Measurements from ENCODE around the gene PLD4. TPM values are rescaled to one million over a fixed set of nuclear protein-coding genes. Genes with fewer than 3 reads are reported as not detected.
"Not testable (repeated sequence)": the region's sequence is repeated elsewhere in the genome, so short reads cannot be mapped to it uniquely, and the experiment has no call there.

The PLD4 gene
- total and polyA plus RNA-seq, 4 experiments from 2014 or later, result 0.68 TPM; not detected in 3

- intact Hi-C loops (cut with micrococcal nuclease); H3K27ac ChIP-seq (ENCODE audit: low read depth, low read length); H3K27ac Mint-ChIP-seq; H3K4me3 ChIP-seq (ENCODE audit: low read length in 2 of 2); H3K27me3 ChIP-seq (ENCODE audit: insufficient read depth, low read length); POLR2A ChIA-PET (ENCODE audit: partially characterized antibody); H3K4me3 Mint-ChIP-seq; DNase-seq; H3K9me3 ChIP-seq (ENCODE audit: control insufficient read depth in 1 of 2, low read length in 2 of 2); H3K4me1 ChIP-seq (ENCODE audit: insufficient read depth, low read length); H3K36me3 Mint-ChIP-seq; H3K4me1 Mint-ChIP-seq; H3K9me3 Mint-ChIP-seq; H3K36me3 ChIP-seq (ENCODE audit: insufficient read depth, low read length): not testable (repeated sequence)
- CTCF ChIA-PET (ENCODE audit: partially characterized antibody), result interaction anchor here (1.7 kb wide), 1 partner anchor 10 kb away, joined by 5 read pairs; no protein-coding TSS in a partner anchor
- H3K27me3 Mint-ChIP-seq, result peaks cover 22 to 30% of the 10 kb centered on the region in 2 donors
Observed at GRCh38 chr14:104904650-104905578, 19.8 kb upstream of the PLD4 start.

DNA sequence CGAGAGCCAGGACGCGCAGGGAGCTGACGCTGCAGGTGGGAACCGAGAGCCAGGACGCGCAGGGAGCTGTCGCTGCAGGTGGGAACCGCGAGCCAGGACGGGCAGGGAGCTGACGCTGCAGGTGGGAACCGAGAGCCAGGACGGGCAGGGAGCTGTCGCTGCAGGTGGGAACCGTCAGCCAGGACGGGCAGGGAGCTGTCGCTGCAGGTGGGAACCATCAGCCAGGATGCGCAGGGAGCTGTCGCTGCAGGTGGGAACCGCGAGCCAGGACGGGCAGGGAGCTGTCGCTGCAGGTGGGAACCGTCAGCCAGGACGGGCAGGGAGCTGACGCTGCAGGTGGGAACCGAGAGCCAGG, 19.1 kb upstream of the PLD4 start:
- H3K36me3 Mint-ChIP-seq; intact Hi-C loops (cut with micrococcal nuclease); H3K4me1 Mint-ChIP-seq; H3K9me3 ChIP-seq (ENCODE audit: control insufficient read depth in 1 of 2, low read length in 2 of 2); H3K27me3 ChIP-seq (ENCODE audit: insufficient read depth, low read length); H3K4me1 ChIP-seq (ENCODE audit: insufficient read depth, low read length); H3K27ac ChIP-seq (ENCODE audit: low read depth, low read length); H3K27ac Mint-ChIP-seq; POLR2A ChIA-PET (ENCODE audit: partially characterized antibody); H3K4me3 ChIP-seq (ENCODE audit: low read length in 2 of 2); H3K4me3 Mint-ChIP-seq; H3K36me3 ChIP-seq (ENCODE audit: insufficient read depth, low read length); H3K9me3 Mint-ChIP-seq; DNase-seq: not testable (repeated sequence)
- CTCF ChIA-PET (ENCODE audit: partially characterized antibody), result interaction anchor here (1.7 kb wide), 1 partner anchor 11 kb away, joined by 5 read pairs; no protein-coding TSS in a partner anchor
- peaks cover 28 to 35% of the 10 kb centered on the region in 2 donors for H3K27me3 Mint-ChIP-seq

- intact Hi-C loops (cut with micrococcal nuclease), result no loop called here
- Histone ChIP-seq H3K9me3 (ENCODE audit: control insufficient read depth in 1 of 2, low read length in 2 of 2) (no peaks in the 10 kb centered on the region), H3K27me3 (ENCODE audit: insufficient read depth, low read length) (peaks cover 5% of the 10 kb centered on the region), H3K4me3 (ENCODE audit: low read length in 2 of 2) (no peak overlapping the region), H3K27ac (ENCODE audit: low read depth, low read length) (no peak overlapping the region), H3K36me3 (ENCODE audit: insufficient read depth, low read length) (no peaks in the 10 kb centered on the region), H3K4me1 (ENCODE audit: insufficient read depth, low read length) (no peaks in the 10 kb centered on the region)
- H3K9me3 Mint-ChIP-seq, result peaks cover 0 to 21% (median 15%) of the 10 kb centered on the region in 8 donors
- DNase-seq, result no peak
- peaks cover 37 to 38% of the 10 kb centered on the region in 2 donors for H3K27me3 Mint-ChIP-seq
- ChIA-PET POLR2A (ENCODE audit: partially characterized antibody) (no interaction called here), CTCF (ENCODE audit: partially characterized antibody) (no interaction called here)
- no peaks in the 10 kb centered on the region for H3K4me1 Mint-ChIP-seq
- peak overlapping the region in 1 of 7 donors; percentile 8 for H3K27ac Mint-ChIP-seq
- H3K36me3 Mint-ChIP-seq, result no peaks in the 10 kb centered on the region
- no peak overlapping the region for H3K4me3 Mint-ChIP-seq
Observed at GRCh38 chr14:104908303-104908702, 16.4 kb upstream of the PLD4 start.

DNA sequence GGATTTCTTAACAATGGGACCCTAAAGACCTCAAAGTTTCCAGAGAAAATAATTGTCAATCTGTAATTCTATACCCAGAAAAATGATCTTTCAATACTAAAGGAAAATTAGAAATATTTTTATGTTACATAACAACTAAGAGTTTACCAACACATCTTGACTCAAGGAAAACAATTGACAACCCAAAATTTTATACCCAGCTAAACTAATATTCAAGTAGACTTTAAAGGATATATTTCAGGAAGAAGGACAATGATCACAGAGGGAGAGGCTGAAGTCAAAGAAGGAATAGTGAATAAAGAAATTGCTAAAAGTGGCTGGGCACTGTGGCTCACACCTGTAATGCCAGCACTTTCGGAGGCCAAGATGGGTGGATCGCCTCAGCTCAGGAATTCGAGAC, 12.6 kb upstream of the PLD4 start:
- CTCF ChIA-PET (ENCODE audit: partially characterized antibody), result no interaction called here
- Histone ChIP-seq H3K27me3 (ENCODE audit: insufficient read depth, low read length) (no peaks in the 10 kb centered on the region), H3K4me1 (ENCODE audit: insufficient read depth, low read length) (no peaks in the 10 kb centered on the region), H3K36me3 (ENCODE audit: insufficient read depth, low read length) (no peaks in the 10 kb centered on the region), H3K27ac (ENCODE audit: low read depth, low read length) (no peak overlapping the region), H3K4me3 (ENCODE audit: low read length in 2 of 2) (no peak overlapping the region), H3K9me3 (ENCODE audit: control insufficient read depth in 1 of 2, low read length in 2 of 2) (no peaks in the 10 kb centered on the region)
- Mint-ChIP-seq H3K9me3 (peaks cover 0 to 23% (median 16%) of the 10 kb centered on the region in 8 donors), H3K27me3 (peaks cover 33 to 38% of the 10 kb centered on the region in 2 donors), H3K4me1 (no peaks in the 10 kb centered on the region), H3K4me3 (no peak overlapping the region), H3K36me3 (no peaks in the 10 kb centered on the region), H3K27ac (no peak overlapping the region)
- POLR2A ChIA-PET (ENCODE audit: partially characterized antibody), result no interaction called here
- no peak for DNase-seq
- intact Hi-C loops (cut with micrococcal nuclease), result no loop called here

GRCh38 chr14:104913435-104913834, 11.2 kb upstream of the PLD4 start:
- Mint-ChIP-seq H3K4me1 (no peaks in the 10 kb centered on the region), H3K27me3 (peaks cover 28 to 29% of the 10 kb centered on the region in 2 donors), H3K27ac (no peak overlapping the region), H3K36me3 (no peaks in the 10 kb centered on the region), H3K9me3 (peaks cover 0 to 23% (median 14%) of the 10 kb centered on the region in 8 donors), H3K4me3 (no peak overlapping the region)
- no peaks in the 10 kb centered on the region for H3K27me3 ChIP-seq (ENCODE audit: insufficient read depth, low read length)
- POLR2A ChIA-PET (ENCODE audit: partially characterized antibody), result no interaction called here
- no peaks in the 10 kb centered on the region for H3K36me3 ChIP-seq (ENCODE audit: insufficient read depth, low read length)
- CTCF ChIA-PET (ENCODE audit: partially characterized antibody), result no interaction called here
- H3K27ac ChIP-seq (ENCODE audit: low read depth, low read length), result no peak overlapping the region
- no peaks in the 10 kb centered on the region for H3K9me3 ChIP-seq (ENCODE audit: control insufficient read depth in 1 of 2, low read length in 2 of 2)
- no peak for DNase-seq
- H3K4me1 ChIP-seq (ENCODE audit: insufficient read depth, low read length), result no peaks in the 10 kb centered on the region
- no peak overlapping the region for H3K4me3 ChIP-seq (ENCODE audit: low read length in 2 of 2)
- intact Hi-C loops (cut with micrococcal nuclease), result no loop called here

DNA sequence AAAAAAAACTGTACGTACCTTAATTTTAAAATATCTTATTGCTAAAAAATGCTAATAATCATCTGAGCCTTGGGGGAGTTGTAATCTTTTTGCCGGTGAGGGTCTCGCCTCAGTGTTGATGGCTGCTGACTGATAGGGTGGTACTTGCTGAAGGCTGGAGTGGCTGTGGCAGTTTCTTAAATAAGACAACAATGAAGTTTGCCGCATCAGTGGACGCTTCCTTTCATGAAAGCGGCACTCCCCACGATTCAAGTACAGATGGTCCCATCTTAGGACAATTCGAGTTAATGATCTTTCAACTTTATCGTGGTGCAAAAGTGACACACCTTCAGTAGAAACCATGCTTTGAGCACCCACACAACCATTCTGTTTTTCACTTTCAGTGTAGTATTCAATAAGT, 7.6 kb upstream of the PLD4 start:
- no peaks in the 10 kb centered on the region for H3K4me1 Mint-ChIP-seq
- no peaks in the 10 kb centered on the region for H3K36me3 Mint-ChIP-seq
- Histone ChIP-seq H3K36me3 (ENCODE audit: insufficient read depth, low read length) (no peaks in the 10 kb centered on the region), H3K4me1 (ENCODE audit: insufficient read depth, low read length) (no peaks in the 10 kb centered on the region), H3K9me3 (ENCODE audit: control insufficient read depth in 1 of 2, low read length in 2 of 2) (no peaks in the 10 kb centered on the region), H3K4me3 (ENCODE audit: low read length in 2 of 2) (no peak overlapping the region), H3K27ac (ENCODE audit: low read depth, low read length) (no peak overlapping the region), H3K27me3 (ENCODE audit: insufficient read depth, low read length) (no peaks in the 10 kb centered on the region)
- CTCF ChIA-PET (ENCODE audit: partially characterized antibody), result interaction anchor here (1.3 kb wide), 1 partner anchor 21 kb away, joined by 3 read pairs; no protein-coding TSS in a partner anchor
- no peak for DNase-seq
- H3K4me3 Mint-ChIP-seq, result no peak overlapping the region
- peaks cover 0 to 7% (median 1%) of the 10 kb centered on the region in 8 donors for H3K9me3 Mint-ChIP-seq
- POLR2A ChIA-PET (ENCODE audit: partially characterized antibody), result no interaction called here
- H3K27me3 Mint-ChIP-seq, result peaks cover 16 to 18% of the 10 kb centered on the region in 2 donors
- intact Hi-C loops (cut with micrococcal nuclease), result no loop called here
- H3K27ac Mint-ChIP-seq, result no peak overlapping the region

- ChIA-PET CTCF (ENCODE audit: partially characterized antibody) (no interaction called here), POLR2A (ENCODE audit: partially characterized antibody) (no interaction called here)
- intact Hi-C loops (cut with micrococcal nuclease), result no loop called here
- Histone ChIP-seq H3K9me3 (ENCODE audit: control insufficient read depth in 1 of 2, low read length in 2 of 2) (no peaks in the 10 kb centered on the region), H3K27ac (ENCODE audit: low read depth, low read length) (no peak overlapping the region), H3K4me3 (ENCODE audit: low read length in 2 of 2) (no peak overlapping the region), H3K4me1 (ENCODE audit: insufficient read depth, low read length) (no peaks in the 10 kb centered on the region), H3K27me3 (ENCODE audit: insufficient read depth, low read length) (no peaks in the 10 kb centered on the region), H3K36me3 (ENCODE audit: insufficient read depth, low read length) (no peaks in the 10 kb centered on the region)
- Mint-ChIP-seq H3K27me3 (peaks cover 16 to 19% of the 10 kb centered on the region in 2 donors), H3K4me1 (no peaks in the 10 kb centered on the region), H3K27ac (no peak overlapping the region), H3K36me3 (no peaks in the 10 kb centered on the region), H3K9me3 (peaks cover 0 to 5% (median 0%) of the 10 kb centered on the region in 8 donors), H3K4me3 (no peak overlapping the region)
- DNase-seq, result no peak
Observed at GRCh38 chr14:104917993-104918392, 6.7 kb upstream of the PLD4 start.
